Liver (tissue), 9 donors: ENCODE data around the gene RAMAC. TPM values are rescaled to one million over a fixed set of nuclear protein-coding genes. Genes with fewer than 3 reads are reported as not detected.

Experiments used
- DNase-seq: peaks from one replicate; pipeline ENCODE4 v3.0.0-alpha.2; 2017; ENCODE audit warnings: low spot score
- H3K27ac ChIP-seq, 2 donors: one replicate each; pipeline ENCODE4 v1.7.0; 2013; ENCODE audit warnings: inconsistent platforms in 2 of 2, low read length in 2 of 2, control low read depth in 1 of 2, low read depth in 1 of 2, mild to moderate bottlenecking in 1 of 2
- H3K27me3 ChIP-seq, 4 donors: one replicate each; pipeline versions ENCODE4 v1.6.1 to v1.7.0; 2013; ENCODE audit warnings: low read length in 3 of 4, inconsistent platforms in 1 of 4, mild to moderate bottlenecking in 1 of 4, moderate library complexity in 1 of 4; ENCODE audit not compliant: control insufficient read depth in 4 of 4, insufficient read depth in 4 of 4
- H3K36me3 ChIP-seq, 4 donors: one replicate each; pipeline versions ENCODE4 v1.6.1 to v1.7.0; 2013; ENCODE audit warnings: low read length in 3 of 4, mild to moderate bottlenecking in 3 of 4, low read depth in 1 of 4, moderate library complexity in 1 of 4; ENCODE audit not compliant: control insufficient read depth in 4 of 4, insufficient read depth in 3 of 4
- H3K4me1 ChIP-seq, 4 donors: one replicate each; pipeline versions ENCODE4 v1.6.1 to v1.7.0; 2013; ENCODE audit warnings: low read length in 3 of 4, mild to moderate bottlenecking in 3 of 4, moderate library complexity in 1 of 4; ENCODE audit not compliant: control insufficient read depth in 4 of 4, insufficient read depth in 4 of 4
- H3K4me3 ChIP-seq, 3 donors: one replicate each; pipeline versions ENCODE4 v1.6.1 to v1.7.0; 2013; ENCODE audit warnings: low read length in 3 of 3, control low read depth in 1 of 3, low read depth in 1 of 3, mild to moderate bottlenecking in 1 of 3
- H3K9ac ChIP-seq, 2 donors: one replicate each; pipeline ENCODE4 v1.7.0; 2013; ENCODE audit warnings: low read length in 2 of 2, mild to moderate bottlenecking in 2 of 2, moderate library complexity in 2 of 2, control low read depth in 1 of 2, low read depth in 1 of 2
- H3K9me3 ChIP-seq, 4 donors: one replicate each; pipeline versions ENCODE4 v1.6.1 to v1.7.0; 2013; ENCODE audit warnings: low read length in 3 of 4; ENCODE audit not compliant: control insufficient read depth in 4 of 4
- EGR1 ChIP-seq, 2 donors: IDR thresholded peaks; 2 replicates each; pipeline ENCODE4 v1.6.1; 2016 to 2018; ENCODE audit warnings: antibody characterized with exemption in 2 of 2, low read depth in 2 of 2
- FOXA1 ChIP-seq: IDR thresholded peaks from 2 replicates; pipeline ENCODE4 v1.6.1; 2016; ENCODE audit warnings: antibody characterized with exemption
- FOXA2 ChIP-seq: IDR thresholded peaks from 2 replicates; pipeline ENCODE4 v1.6.1; 2016; ENCODE audit warnings: antibody characterized with exemption
- GABPA ChIP-seq, 2 donors: IDR thresholded peaks in 1 of 2; conservative IDR thresholded peaks in 1 of 2; 2 replicates each; pipeline ENCODE4 v1.6.1; 2016; ENCODE audit warnings: antibody characterized with exemption in 2 of 2, mild to moderate bottlenecking in 1 of 2, moderate library complexity in 1 of 2
- HNF4A ChIP-seq, 2 donors: conservative IDR thresholded peaks; 2 replicates each; pipeline ENCODE4 v1.6.1; 2016; ENCODE audit warnings: antibody characterized with exemption in 2 of 2, mild to moderate bottlenecking in 2 of 2
- HNF4G ChIP-seq: IDR thresholded peaks from 2 replicates; pipeline ENCODE4 v1.6.1; 2016; ENCODE audit warnings: antibody characterized with exemption
- JUND ChIP-seq, 2 donors: IDR thresholded peaks; 2 replicates each; pipeline ENCODE4 v1.6.1; 2016; ENCODE audit warnings: antibody characterized with exemption in 2 of 2
- NR2F2 ChIP-seq: IDR thresholded peaks from 2 replicates; pipeline ENCODE4 v1.6.1; 2016; ENCODE audit warnings: antibody characterized with exemption
- RAD21 ChIP-seq, 2 donors: IDR thresholded peaks; 2 replicates each; pipeline ENCODE4 v1.6.1; 2016; ENCODE audit warnings: antibody characterized with exemption in 2 of 2, mild to moderate bottlenecking in 2 of 2
- RXRA ChIP-seq, 2 donors: IDR thresholded peaks; 2 replicates each; pipeline ENCODE4 v1.6.1; 2017 to 2018; ENCODE audit warnings: antibody characterized with exemption in 2 of 2, mild to moderate bottlenecking in 1 of 2
- SP1 ChIP-seq: IDR thresholded peaks from 2 replicates; pipeline ENCODE4 v1.6.1; 2018; ENCODE audit warnings: antibody characterized with exemption, mild to moderate bottlenecking
- TAF1 ChIP-seq: conservative IDR thresholded peaks from 2 replicates; pipeline ENCODE4 v1.6.1; 2016; ENCODE audit warnings: antibody characterized with exemption, mild to moderate bottlenecking
- YY1 ChIP-seq: IDR thresholded peaks from 2 replicates; pipeline ENCODE4 v1.6.1; 2016; ENCODE audit warnings: antibody characterized with exemption, mild to moderate bottlenecking
- WGBS: extraction: QIAGEN DNeasy Blood & Tissue Kit; methylation state at CpG from one replicate; pipeline ENCODE4 v1.1.7; 2013; 5-methylcytosine and 5-hydroxymethylcytosine counted together
- polyA plus RNA-seq, 2 donors: library from polyadenylated mRNA; stranded (reverse) in 1 of 2; unstranded in 1 of 2; fragments of 200-250 nt in 1 of 2; fragments of >200 nt in 1 of 2; fragmentation: Nextera tagmentation in 1 of 2; extraction: Ambion mirVana in 1 of 2; gene quantifications; one replicate each; pipeline versions ENCODE4 v1.2.1 to v1.2.3, GENCODE V29; 2013 to 2015
- total RNA-seq, 2 donors: library from RNA; depleted of rRNA; stranded (reverse); fragments of >200 nt; gene quantifications; one replicate each; pipeline ENCODE4 v1.2.3, GENCODE V29; 2014
- TF ChIP-seq, protein P1 (sequence below): IDR thresholded peaks from 2 replicates; pipeline ENCODE4 v1.6.1; 2016; ENCODE audit warnings: antibody characterized with exemption
- TF ChIP-seq, protein P2 (sequence below): IDR thresholded peaks from 2 replicates; pipeline ENCODE4 v1.6.1; 2016; ENCODE audit warnings: antibody characterized with exemption
- TF ChIP-seq, protein P3 (sequence below): IDR thresholded peaks from 2 replicates; pipeline ENCODE4 v1.6.1; 2016; ENCODE audit warnings: antibody characterized with exemption, mild to moderate bottlenecking
- TF ChIP-seq, protein P4 (sequence below): IDR thresholded peaks from 2 replicates; pipeline ENCODE4 v1.6.1; 2016; ENCODE audit warnings: antibody characterized with exemption
- TF ChIP-seq, protein P5 (sequence below): fragments of 150-350 bp; IDR thresholded peaks from 2 replicates; pipeline ENCODE4 v1.5.1; 2017; ENCODE audit warnings: improper control_type of control experiment, low read depth, low read length; ENCODE audit not compliant: missing input control
- donor health status: healthy.
- donor health status: healthy.
- donor health status: healthy.
- donor health status: healthy.
- donor health status: healthy.

The RAMAC gene
- total and polyA plus RNA-seq, 4 donors: 10.0 to 26.1 (median 16.6) TPM

DNA sequence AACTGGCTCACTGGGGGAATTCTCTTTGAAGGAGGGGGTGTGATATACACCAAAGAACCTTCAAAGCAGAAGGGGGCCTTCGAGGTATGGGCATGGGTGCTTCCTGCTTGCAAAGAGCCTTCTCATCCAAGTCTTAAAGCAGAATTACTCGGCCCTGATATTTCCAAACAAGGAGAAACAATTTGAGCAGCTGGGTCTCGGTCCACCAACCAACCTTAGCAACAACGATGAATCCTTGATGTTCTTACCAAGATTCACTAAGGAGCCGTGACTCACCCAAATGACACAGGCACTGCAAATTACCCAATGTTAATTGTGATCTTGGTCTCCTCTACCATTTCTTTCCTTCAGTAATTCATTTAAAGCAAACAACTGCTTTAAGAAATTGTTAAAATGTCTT is 41.2 kb upstream of the RAMAC start:
- 87% methylated on average over 5 of the region's 5 CpGs for whole genome bisulfite sequencing
- Histone ChIP-seq H3K4me1 (peaks cover 0 to 43% (median 11%) of the 10 kb centered on the region in 4 donors), H3K36me3 (no peaks in the 10 kb centered on the region), H3K4me3 (no peak overlapping the region), H3K9me3 (no peaks in the 10 kb centered on the region), H3K27ac (no peak overlapping the region), H3K9ac (no peak overlapping the region), H3K27me3 (no peaks in the 10 kb centered on the region)
- no peak for DNase-seq
- TF ChIP-seq SP1 (no peak), RXRA (IDR thresholded peaks at IDR 0.05) (no peak), NR2F2 (no peak), HNF4G (no peak), TAF1 (no peak), JUND (IDR thresholded peaks at IDR 0.05) (no peak), EGR1 (IDR thresholded peaks at IDR 0.05; ENCODE audit: low read depth in 2 of 2) (no peak), GABPA (IDR thresholded peaks at IDR 0.05 in 1 of 2, conservative IDR thresholded peaks at IDR 0.05 in 1 of 2) (no peak), FOXA2 (no peak), RAD21 (IDR thresholded peaks at IDR 0.05) (no peak), FOXA1 (no peak), YY1 (no peak), HNF4A (conservative IDR thresholded peaks at IDR 0.05) (no peak)
- TF ChIP-seq, protein P1, sequence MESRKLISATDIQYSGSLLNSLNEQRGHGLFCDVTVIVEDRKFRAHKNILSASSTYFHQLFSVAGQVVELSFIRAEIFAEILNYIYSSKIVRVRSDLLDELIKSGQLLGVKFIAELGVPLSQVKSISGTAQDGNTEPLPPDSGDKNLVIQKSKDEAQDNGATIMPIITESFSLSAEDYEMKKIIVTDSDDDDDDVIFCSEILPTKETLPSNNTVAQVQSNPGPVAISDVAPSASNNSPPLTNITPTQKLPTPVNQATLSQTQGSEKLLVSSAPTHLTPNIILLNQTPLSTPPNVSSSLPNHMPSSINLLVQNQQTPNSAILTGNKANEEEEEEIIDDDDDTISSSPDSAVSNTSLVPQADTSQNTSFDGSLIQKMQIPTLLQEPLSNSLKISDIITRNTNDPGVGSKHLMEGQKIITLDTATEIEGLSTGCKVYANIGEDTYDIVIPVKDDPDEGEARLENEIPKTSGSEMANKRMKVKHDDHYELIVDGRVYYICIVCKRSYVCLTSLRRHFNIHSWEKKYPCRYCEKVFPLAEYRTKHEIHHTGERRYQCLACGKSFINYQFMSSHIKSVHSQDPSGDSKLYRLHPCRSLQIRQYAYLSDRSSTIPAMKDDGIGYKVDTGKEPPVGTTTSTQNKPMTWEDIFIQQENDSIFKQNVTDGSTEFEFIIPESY: no peak
- TF ChIP-seq, protein P2, sequence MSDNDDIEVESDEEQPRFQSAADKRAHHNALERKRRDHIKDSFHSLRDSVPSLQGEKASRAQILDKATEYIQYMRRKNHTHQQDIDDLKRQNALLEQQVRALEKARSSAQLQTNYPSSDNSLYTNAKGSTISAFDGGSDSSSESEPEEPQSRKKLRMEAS: no peak
- TF ChIP-seq, protein P3, sequence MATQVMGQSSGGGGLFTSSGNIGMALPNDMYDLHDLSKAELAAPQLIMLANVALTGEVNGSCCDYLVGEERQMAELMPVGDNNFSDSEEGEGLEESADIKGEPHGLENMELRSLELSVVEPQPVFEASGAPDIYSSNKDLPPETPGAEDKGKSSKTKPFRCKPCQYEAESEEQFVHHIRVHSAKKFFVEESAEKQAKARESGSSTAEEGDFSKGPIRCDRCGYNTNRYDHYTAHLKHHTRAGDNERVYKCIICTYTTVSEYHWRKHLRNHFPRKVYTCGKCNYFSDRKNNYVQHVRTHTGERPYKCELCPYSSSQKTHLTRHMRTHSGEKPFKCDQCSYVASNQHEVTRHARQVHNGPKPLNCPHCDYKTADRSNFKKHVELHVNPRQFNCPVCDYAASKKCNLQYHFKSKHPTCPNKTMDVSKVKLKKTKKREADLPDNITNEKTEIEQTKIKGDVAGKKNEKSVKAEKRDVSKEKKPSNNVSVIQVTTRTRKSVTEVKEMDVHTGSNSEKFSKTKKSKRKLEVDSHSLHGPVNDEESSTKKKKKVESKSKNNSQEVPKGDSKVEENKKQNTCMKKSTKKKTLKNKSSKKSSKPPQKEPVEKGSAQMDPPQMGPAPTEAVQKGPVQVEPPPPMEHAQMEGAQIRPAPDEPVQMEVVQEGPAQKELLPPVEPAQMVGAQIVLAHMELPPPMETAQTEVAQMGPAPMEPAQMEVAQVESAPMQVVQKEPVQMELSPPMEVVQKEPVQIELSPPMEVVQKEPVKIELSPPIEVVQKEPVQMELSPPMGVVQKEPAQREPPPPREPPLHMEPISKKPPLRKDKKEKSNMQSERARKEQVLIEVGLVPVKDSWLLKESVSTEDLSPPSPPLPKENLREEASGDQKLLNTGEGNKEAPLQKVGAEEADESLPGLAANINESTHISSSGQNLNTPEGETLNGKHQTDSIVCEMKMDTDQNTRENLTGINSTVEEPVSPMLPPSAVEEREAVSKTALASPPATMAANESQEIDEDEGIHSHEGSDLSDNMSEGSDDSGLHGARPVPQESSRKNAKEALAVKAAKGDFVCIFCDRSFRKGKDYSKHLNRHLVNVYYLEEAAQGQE: no peak

DNA sequence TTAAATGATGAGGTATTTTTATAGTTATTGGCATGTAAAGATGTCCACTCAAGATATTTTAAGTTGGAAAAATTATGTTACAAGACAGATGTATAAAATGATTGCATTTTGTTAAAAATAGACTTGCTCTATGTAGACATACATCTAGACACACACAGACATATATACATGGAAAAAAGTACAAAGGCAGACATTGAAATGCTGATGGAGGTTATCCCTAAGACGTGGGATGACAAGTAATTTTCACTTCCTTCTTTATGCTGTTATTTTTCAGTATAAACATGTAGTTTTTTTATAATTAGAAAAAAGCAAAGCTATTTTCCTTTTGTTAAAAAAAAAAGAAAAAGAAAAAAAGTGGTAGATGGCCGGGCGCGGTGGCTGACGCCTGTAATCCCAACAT is 40.7 kb upstream of the RAMAC start:
- Histone ChIP-seq H3K27ac (no peak overlapping the region), H3K4me1 (peaks cover 0 to 48% (median 13%) of the 10 kb centered on the region in 4 donors), H3K36me3 (no peaks in the 10 kb centered on the region), H3K9ac (no peak overlapping the region), H3K9me3 (no peaks in the 10 kb centered on the region), H3K4me3 (no peak overlapping the region), H3K27me3 (no peaks in the 10 kb centered on the region)
- 83% methylated on average over 5 of the region's 5 CpGs for WGBS
- DNase-seq: no peak
- TF ChIP-seq EGR1 (IDR thresholded peaks at IDR 0.05; ENCODE audit: low read depth in 2 of 2) (no peak), RAD21 (IDR thresholded peaks at IDR 0.05) (no peak), FOXA2 (no peak), NR2F2 (no peak), FOXA1 (no peak), RXRA (IDR thresholded peaks at IDR 0.05) (no peak), YY1 (no peak), JUND (IDR thresholded peaks at IDR 0.05) (no peak), HNF4G (no peak)
- TF ChIP-seq, protein P3: no peak
- TF ChIP-seq, protein P4, sequence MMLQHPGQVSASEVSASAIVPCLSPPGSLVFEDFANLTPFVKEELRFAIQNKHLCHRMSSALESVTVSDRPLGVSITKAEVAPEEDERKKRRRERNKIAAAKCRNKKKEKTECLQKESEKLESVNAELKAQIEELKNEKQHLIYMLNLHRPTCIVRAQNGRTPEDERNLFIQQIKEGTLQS: no peak
- TF ChIP-seq, protein P5, sequence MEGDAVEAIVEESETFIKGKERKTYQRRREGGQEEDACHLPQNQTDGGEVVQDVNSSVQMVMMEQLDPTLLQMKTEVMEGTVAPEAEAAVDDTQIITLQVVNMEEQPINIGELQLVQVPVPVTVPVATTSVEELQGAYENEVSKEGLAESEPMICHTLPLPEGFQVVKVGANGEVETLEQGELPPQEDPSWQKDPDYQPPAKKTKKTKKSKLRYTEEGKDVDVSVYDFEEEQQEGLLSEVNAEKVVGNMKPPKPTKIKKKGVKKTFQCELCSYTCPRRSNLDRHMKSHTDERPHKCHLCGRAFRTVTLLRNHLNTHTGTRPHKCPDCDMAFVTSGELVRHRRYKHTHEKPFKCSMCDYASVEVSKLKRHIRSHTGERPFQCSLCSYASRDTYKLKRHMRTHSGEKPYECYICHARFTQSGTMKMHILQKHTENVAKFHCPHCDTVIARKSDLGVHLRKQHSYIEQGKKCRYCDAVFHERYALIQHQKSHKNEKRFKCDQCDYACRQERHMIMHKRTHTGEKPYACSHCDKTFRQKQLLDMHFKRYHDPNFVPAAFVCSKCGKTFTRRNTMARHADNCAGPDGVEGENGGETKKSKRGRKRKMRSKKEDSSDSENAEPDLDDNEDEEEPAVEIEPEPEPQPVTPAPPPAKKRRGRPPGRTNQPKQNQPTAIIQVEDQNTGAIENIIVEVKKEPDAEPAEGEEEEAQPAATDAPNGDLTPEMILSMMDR: no peak
- TF ChIP-seq, protein P1: no peak
- TF ChIP-seq, protein P2: no peak
